Thoracic aorta (tissue), 2 donors: ENCODE data around the gene MOB3C. TPM values are rescaled to one million over a fixed set of nuclear protein-coding genes. Genes with fewer than 3 reads are reported as not detected.

Experiments
- ATAC-seq: fragments of 150-250 bp; one replicate; pipeline ENCODE4 v1.8.0; 2017; ENCODE audit warnings: low read depth; ENCODE audit not compliant: insufficient number of reproducible peaks, low FRiP score
- DNase-seq: peaks from one replicate; pipeline ENCODE4 v3.0.0-alpha.2; 2020; ENCODE audit warnings: low spot score
- H3K27ac ChIP-seq, 2 donors: fragments of 200-600 bp; sonication (generic); 1 replicate in 1 of 2; 2 replicates in 1 of 2; pipeline ENCODE4 v1.5.1; 2016; ENCODE audit warnings: mild to moderate bottlenecking in 2 of 2, moderate library complexity in 2 of 2
- H3K27me3 ChIP-seq: fragments of 200-600 bp; sonication (generic); replicated peaks from 2 replicates; pipeline ENCODE4 v1.6.0; 2016; ENCODE audit warnings: mild to moderate bottlenecking; ENCODE audit not compliant: insufficient read depth
- H3K36me3 ChIP-seq: fragments of 200-600 bp; sonication (generic); one replicate; pipeline ENCODE4 v1.5.1; 2016
- H3K4me1 ChIP-seq, 2 donors: fragments of 200-600 bp; sonication (generic); 1 replicate in 1 of 2; 2 replicates in 1 of 2; pipeline versions ENCODE4 v1.5.1 to v1.6.0; 2016; ENCODE audit warnings: low read depth in 2 of 2, mild to moderate bottlenecking in 1 of 2; ENCODE audit not compliant: control insufficient read depth in 1 of 2
- H3K4me3 ChIP-seq: fragments of 200-600 bp; sonication (generic); 2 replicates; pipeline ENCODE4 v1.5.1; 2016; ENCODE audit warnings: mild to moderate bottlenecking
- H3K9me3 ChIP-seq: fragments of 200-600 bp; sonication (generic); 2 replicates; pipeline ENCODE4 v1.5.1; 2016
- CTCF ChIP-seq: fragments of 200-600 bp; sonication (generic); IDR thresholded peaks from one replicate; pipeline ENCODE4 v1.5.1; 2019; ENCODE audit warnings: antibody characterized with exemption
- total RNA-seq, 2 donors: library from RNA; depleted of rRNA; stranded (reverse); fragments of >200 nt; gene quantifications; one replicate each; pipeline versions ENCODE4 v1.1.0 to v1.2.3, GENCODE V29; 2016

MOB3C gene
- total RNA-seq, 2 donors from 2014 or later, result 29.5 to 42.3 TPM

GRCh38 chr1:46582972-46583371, 33.6 kb downstream of the MOB3C start:
- H3K4me1 ChIP-seq, result peaks cover 0 to 6% of the 10 kb centered on the region in 2 donors
- ATAC-seq (no peak), DNase-seq (no peak)
- no peak overlapping the region for H3K27ac ChIP-seq
- peaks cover 74% of the 10 kb centered on the region for H3K36me3 ChIP-seq
- H3K27me3 ChIP-seq, result no peaks in the 10 kb centered on the region
- TF ChIP-seq CTCF, result no peak
- H3K9me3 ChIP-seq, result no peaks in the 10 kb centered on the region
- H3K4me3 ChIP-seq, result no peak overlapping the region

GRCh38 chr1:46581681-46582455, 34.7 kb downstream of the MOB3C start:
- no peak for TF ChIP-seq CTCF
- ATAC-seq (no peak), DNase-seq (no peak)
- H3K27me3 ChIP-seq, result no peaks in the 10 kb centered on the region
- no peak overlapping the region for H3K27ac ChIP-seq
- no peaks in the 10 kb centered on the region for H3K9me3 ChIP-seq
- no peak overlapping the region for H3K4me3 ChIP-seq
- peaks cover 0 to 6% of the 10 kb centered on the region in 2 donors for H3K4me1 ChIP-seq
- H3K36me3 ChIP-seq, result peaks cover 75% of the 10 kb centered on the region

GRCh38 chr1:46580140-46580903, 36.3 kb downstream of the MOB3C start:
- ATAC-seq (no peak), DNase-seq (no peak)
- peaks cover 74% of the 10 kb centered on the region for H3K36me3 ChIP-seq
- no peak for TF ChIP-seq CTCF
- H3K4me3 ChIP-seq, result no peak overlapping the region
- no peaks in the 10 kb centered on the region for H3K27me3 ChIP-seq
- no peak overlapping the region for H3K27ac ChIP-seq
- no peaks in the 10 kb centered on the region for H3K4me1 ChIP-seq
- H3K9me3 ChIP-seq, result no peaks in the 10 kb centered on the region

GRCh38 chr1:46577671-46578070, 38.9 kb downstream of the MOB3C start:
- Histone ChIP-seq H3K9me3 (no peaks in the 10 kb centered on the region), H3K4me1 (peaks cover 15 to 16% of the 10 kb centered on the region in 2 donors), H3K27ac (no peak overlapping the region), H3K36me3 (peaks cover 52% of the 10 kb centered on the region), H3K27me3 (no peaks in the 10 kb centered on the region), H3K4me3 (no peak overlapping the region)
- DNase-seq (no peak), ATAC-seq (no peak)
- no peak for TF ChIP-seq CTCF

GRCh38 chr1:46576596-46576995, 40.0 kb downstream of the MOB3C start:
- no peak overlapping the region for H3K4me3 ChIP-seq
- H3K27me3 ChIP-seq, result no peaks in the 10 kb centered on the region
- TF ChIP-seq CTCF, result no peak
- H3K36me3 ChIP-seq, result peaks cover 44% of the 10 kb centered on the region
- ATAC-seq (no peak), DNase-seq (no peak)
- H3K27ac ChIP-seq, result no peak overlapping the region
- no peaks in the 10 kb centered on the region for H3K9me3 ChIP-seq
- peaks cover 19 to 24% of the 10 kb centered on the region in 2 donors for H3K4me1 ChIP-seq
